ENCODE results near the gene CYSLTR2.

DNA sequence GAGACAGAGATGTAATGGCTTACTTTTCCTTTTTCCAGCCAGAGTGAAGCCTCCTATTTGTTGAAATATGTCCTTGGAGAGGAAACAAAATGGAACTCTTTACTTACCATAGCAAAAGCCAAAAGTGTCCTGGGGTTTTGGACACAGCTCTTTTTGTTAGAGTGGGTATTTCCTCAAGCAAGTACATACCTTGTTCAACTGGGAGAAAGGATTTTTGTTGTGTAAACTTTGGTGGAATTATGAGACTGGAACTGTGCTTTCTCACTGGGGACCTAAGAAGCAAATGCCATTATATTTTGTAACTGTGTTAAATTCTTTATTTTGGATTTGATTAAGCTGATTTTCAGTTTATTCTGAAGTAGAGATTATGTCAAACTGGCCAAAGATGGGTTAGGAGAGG, 58.4 kb downstream of the CYSLTR2 start:
- TF ChIP-seq EZH2 (IDR thresholded peaks at IDR 0.05; ENCODE audit: insufficient read depth, poor library complexity, severe bottlenecking), result no peak
- no peak for TF ChIP-seq EZH2phosphoT487 (IDR thresholded peaks at IDR 0.05; ENCODE audit: insufficient read depth, low read depth)
